Spleen (tissue), 11 donors: ENCODE data around the gene CHST1. TPM values are rescaled to one million over a fixed set of nuclear protein-coding genes. Genes with fewer than 3 reads are reported as not detected.
A peak's percentile ranks its signal among the peaks of the same experiment; 100 is the strongest.

Experiments
- DNase-seq: peaks from one replicate; pipeline ENCODE4 v3.0.0-alpha.2; 2020
- H3K27ac ChIP-seq, 8 donors: fragments of 200-600 bp; sonication (generic) in 7 of 8; 1 replicate in 4 of 8; 2 replicates in 4 of 8; pipeline versions ENCODE4 v1.5.0 to v1.8.0; 2016 to 2021; ENCODE audit warnings: inconsistent platforms in 4 of 8, mild to moderate bottlenecking in 4 of 8, moderate library complexity in 1 of 8
- H3K27me3 ChIP-seq, 7 donors: fragments of 200-600 bp; sonication (generic) in 6 of 7; replicated peaks in 1 of 7; 1 replicate in 4 of 7; 2 replicates in 3 of 7; pipeline versions ENCODE4 v1.5.0 to v1.8.0; 2016 to 2021; ENCODE audit warnings: inconsistent platforms in 3 of 7, mild to moderate bottlenecking in 1 of 7
- H3K36me3 ChIP-seq, 6 donors: fragments of 200-600 bp; sonication (generic) in 5 of 6; 1 replicate in 4 of 6; 2 replicates in 2 of 6; pipeline versions ENCODE4 v1.5.0 to v1.8.0; 2016 to 2021; ENCODE audit warnings: inconsistent platforms in 2 of 6
- H3K4me1 ChIP-seq, 6 donors: fragments of 200-600 bp; sonication (generic) in 5 of 6; 1 replicate in 3 of 6; 2 replicates in 3 of 6; pipeline versions ENCODE4 v1.5.0 to v1.8.0; 2016 to 2021; ENCODE audit warnings: inconsistent platforms in 3 of 6
- H3K4me3 ChIP-seq, 8 donors: fragments of 200-600 bp; sonication (generic) in 7 of 8; 1 replicate in 4 of 8; 2 replicates in 4 of 8; pipeline versions ENCODE4 v1.5.0 to v1.8.0; 2016 to 2021; ENCODE audit warnings: inconsistent platforms in 4 of 8, mild to moderate bottlenecking in 4 of 8, moderate library complexity in 2 of 8
- H3K9me3 ChIP-seq, 8 donors: fragments of 200-600 bp; sonication (generic) in 7 of 8; 1 replicate in 4 of 8; 2 replicates in 4 of 8; pipeline versions ENCODE4 v1.5.0 to v1.8.0; 2016 to 2021; ENCODE audit warnings: inconsistent platforms in 4 of 8
- POLR2A ChIP-seq, 3 donors: fragments of 450-650 bp; IDR thresholded peaks; one replicate each; pipeline ENCODE4 v1.5.1; 2017; ENCODE audit warnings: antibody characterized with exemption in 3 of 3, mild to moderate bottlenecking in 1 of 3
- POLR2AphosphoS5 ChIP-seq, 3 donors: sonication (generic); formaldehyde crosslinking; IDR thresholded peaks; one replicate each; pipeline ENCODE4 v1.5.1; 2017; ENCODE audit warnings: antibody characterized with exemption in 3 of 3
- WGBS, 5 donors: extraction: QIAGEN DNeasy Blood & Tissue Kit in 3 of 5; methylation state at CpG; one replicate each; pipeline versions ENCODE4 v1.1.5 to v1.1.7; 2013 to 2018; 5-methylcytosine and 5-hydroxymethylcytosine counted together
- intact Hi-C: fragments of 100-400 bp; cut with DNase I; formaldehyde crosslinking; loops from one replicate; pipeline ENCODE4 v1.15.0; 2023; ENCODE audit warnings: low total_unique reads
- polyA plus RNA-seq, 3 donors: library from polyadenylated mRNA; stranded (reverse); fragments of 200-250 nt; gene quantifications; one replicate each; pipeline ENCODE4 v1.2.1, GENCODE V29; 2013
- total RNA-seq, 7 donors: library from RNA; depleted of rRNA in 3 of 7; stranded (reverse); fragments of >200 nt in 3 of 7; fragmentation: NEBNext Ultra II Directional in 4 of 7; extraction: Animal tissue kit (Norgen Biotek cat#: 25700) in 4 of 7; gene quantifications; one replicate each; pipeline versions ENCODE4 v1.1.0 to v1.2.1, GENCODE V29; 2016 to 2021
- TF ChIP-seq, protein P1 (sequence below), 11 experiments: fragments of 200-600 bp in 7 of 11; fragments of 450-650 bp in 4 of 11; sonication (generic) in 4 of 11; IDR thresholded peaks in 8 of 11; conservative IDR thresholded peaks in 3 of 11; 1 replicate in 7 of 11; 2 replicates in 4 of 11; pipeline versions ENCODE4 v1.4.0 to v1.8.0; 2016 to 2021; ENCODE audit warnings: antibody characterized with exemption in 11 of 11, inconsistent platforms in 4 of 11, mild to moderate bottlenecking in 1 of 11
- donor health status: healthy with polysubstance abuse.
- donor health status: DM: no; HTN: no; CAD: no; lungs with moderate emphysema.
- donor health status: DM: no; HTN: no; CAD: no.
- donor health status: Bipolar disorder and iron deficiency.
- donor health status: healthy.
- donor health status: DM: no; HTN: no; CAD: no.
- donor health status: DM: yes; HTN: yes; CAD: no.

Gene CHST1
- total and polyA plus RNA-seq, 10 donors, result 1.1 to 18.9 (median 6.2) TPM

DNA sequence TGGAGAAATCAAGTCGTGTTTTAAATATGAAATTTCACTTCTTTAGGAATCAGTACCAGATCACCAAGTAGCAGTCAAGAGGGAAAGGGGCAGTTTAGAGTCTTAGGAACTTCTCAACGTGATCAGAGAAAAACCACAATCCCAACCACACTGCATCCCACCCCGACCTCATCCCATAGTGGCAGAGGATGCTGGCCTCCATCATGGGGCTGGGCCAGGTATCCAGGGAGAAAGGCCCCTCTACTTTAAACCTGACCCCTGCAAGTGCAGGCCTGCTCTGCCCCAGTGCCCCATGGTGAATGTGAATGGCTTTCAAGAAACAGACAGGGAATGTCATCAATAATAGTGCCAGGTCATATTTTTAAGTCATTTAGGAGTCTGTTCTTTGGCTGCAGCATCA lies 12.1 kb downstream of the CHST1 start:
- DNase-seq, result no peak
- Histone ChIP-seq H3K27me3 (peaks cover 0 to 67% (median 0%) of the 10 kb centered on the region in 7 donors), H3K27ac (no peak overlapping the region), H3K4me3 (no peak overlapping the region), H3K4me1 (peaks cover 4 to 28% (median 18%) of the 10 kb centered on the region in 6 donors), H3K36me3 (peaks cover 0 to 32% (median 0%) of the 10 kb centered on the region in 6 donors), H3K9me3 (peaks cover 0 to 3% (median 0%) of the 10 kb centered on the region in 8 donors)
- intact Hi-C loops, result loop anchor here (10.0 kb wide), 1 partner anchor 308 kb away; no protein-coding TSS in a partner anchor
- TF ChIP-seq, protein P1, sequence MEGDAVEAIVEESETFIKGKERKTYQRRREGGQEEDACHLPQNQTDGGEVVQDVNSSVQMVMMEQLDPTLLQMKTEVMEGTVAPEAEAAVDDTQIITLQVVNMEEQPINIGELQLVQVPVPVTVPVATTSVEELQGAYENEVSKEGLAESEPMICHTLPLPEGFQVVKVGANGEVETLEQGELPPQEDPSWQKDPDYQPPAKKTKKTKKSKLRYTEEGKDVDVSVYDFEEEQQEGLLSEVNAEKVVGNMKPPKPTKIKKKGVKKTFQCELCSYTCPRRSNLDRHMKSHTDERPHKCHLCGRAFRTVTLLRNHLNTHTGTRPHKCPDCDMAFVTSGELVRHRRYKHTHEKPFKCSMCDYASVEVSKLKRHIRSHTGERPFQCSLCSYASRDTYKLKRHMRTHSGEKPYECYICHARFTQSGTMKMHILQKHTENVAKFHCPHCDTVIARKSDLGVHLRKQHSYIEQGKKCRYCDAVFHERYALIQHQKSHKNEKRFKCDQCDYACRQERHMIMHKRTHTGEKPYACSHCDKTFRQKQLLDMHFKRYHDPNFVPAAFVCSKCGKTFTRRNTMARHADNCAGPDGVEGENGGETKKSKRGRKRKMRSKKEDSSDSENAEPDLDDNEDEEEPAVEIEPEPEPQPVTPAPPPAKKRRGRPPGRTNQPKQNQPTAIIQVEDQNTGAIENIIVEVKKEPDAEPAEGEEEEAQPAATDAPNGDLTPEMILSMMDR (IDR thresholded peaks at IDR 0.05 in 8 of 11, conservative IDR thresholded peaks at IDR 0.05 in 3 of 11), result no peak
- TF ChIP-seq POLR2AphosphoS5 (IDR thresholded peaks at IDR 0.05), result no peak
- no peak for TF ChIP-seq POLR2A (IDR thresholded peaks at IDR 0.05)
- WGBS, 5 donors, result 46 to 62% (median 59%) methylated on average over 3 of the region's 3 CpGs

DNA sequence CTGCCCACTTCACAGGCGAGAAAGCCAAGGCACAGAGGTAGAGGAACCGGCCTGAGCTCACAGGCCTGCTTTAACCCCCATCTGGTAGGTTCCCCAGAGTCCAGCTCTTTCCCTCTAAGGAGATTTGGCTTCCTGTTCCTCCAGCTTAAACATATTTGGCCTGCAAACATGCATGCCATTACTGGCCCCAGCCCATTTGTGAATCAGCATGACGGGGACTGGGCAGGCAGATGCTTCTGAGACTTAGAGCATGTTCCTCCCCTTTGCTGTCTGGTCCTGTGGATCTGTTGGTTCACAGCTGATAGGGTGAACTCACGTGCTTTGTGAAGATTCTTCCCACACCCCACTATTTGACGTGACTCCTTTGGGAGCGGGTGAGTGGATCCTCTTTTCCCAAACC lies 12.6 kb downstream of the CHST1 start:
- no peak overlapping the region for H3K27ac ChIP-seq
- intact Hi-C loops, result loop anchor here (10.0 kb wide), 1 partner anchor 308 kb away; no protein-coding TSS in a partner anchor
- peaks cover 4 to 23% (median 13%) of the 10 kb centered on the region in 6 donors for H3K4me1 ChIP-seq
- TF ChIP-seq POLR2AphosphoS5 (IDR thresholded peaks at IDR 0.05) (no peak), POLR2A (IDR thresholded peaks at IDR 0.05) (no peak)
- TF ChIP-seq, protein P1 (IDR thresholded peaks at IDR 0.05 in 8 of 11, conservative IDR thresholded peaks at IDR 0.05 in 3 of 11), result no peak
- WGBS, 5 donors, result 80 to 89% (median 86%) methylated on average over 6 of the region's 6 CpGs
- H3K36me3 ChIP-seq, result peaks cover 0 to 32% (median 0%) of the 10 kb centered on the region in 6 donors
- no peak overlapping the region for H3K4me3 ChIP-seq
- DNase-seq, result no peak
- H3K9me3 ChIP-seq, result peaks cover 0 to 3% (median 0%) of the 10 kb centered on the region in 8 donors
- H3K27me3 ChIP-seq, result peaks cover 0 to 62% (median 0%) of the 10 kb centered on the region in 7 donors

- peak; percentile 66 for DNase-seq
- WGBS, 5 donors, result 74 to 88% (median 74%) methylated on average over 18 to 20 of the region's 20 CpGs
Observed at GRCh38 chr11:45651841-45652749, 13.3 kb downstream of the CHST1 start.

More at GRCh38 chr11:45651841-45652749, 13.3 kb downstream of the CHST1 start:
- Histone ChIP-seq H3K27me3 (peaks cover 0 to 59% (median 0%) of the 10 kb centered on the region in 7 donors), H3K9me3 (peaks cover 0 to 3% (median 0%) of the 10 kb centered on the region in 8 donors), H3K4me1 (peaks cover 4 to 18% (median 12%) of the 10 kb centered on the region in 6 donors), H3K36me3 (peaks cover 0 to 32% (median 0%) of the 10 kb centered on the region in 6 donors), H3K27ac (no peak overlapping the region), H3K4me3 (no peak overlapping the region)
- intact Hi-C loops, result loop anchor here (10.0 kb wide), 1 partner anchor 307 kb away; no protein-coding TSS in a partner anchor
- TF ChIP-seq, protein P1 (IDR thresholded peaks at IDR 0.05 in 8 of 11, conservative IDR thresholded peaks at IDR 0.05 in 3 of 11), result no peak
- TF ChIP-seq POLR2A (IDR thresholded peaks at IDR 0.05) (no peak), POLR2AphosphoS5 (IDR thresholded peaks at IDR 0.05) (no peak)
